SK-N-SH (cell line): ENCODE results near the gene USP1.

Experiments
- CHD2 ChIP-seq: fragments of 150-350 bp; IDR thresholded peaks from 2 replicates; pipeline ENCODE4 v1.6.1; 2018; ENCODE audit warnings: low read length; ENCODE audit not compliant: partially characterized antibody
- TF ChIP-seq, protein P1 (sequence below): fragments of 200-600 bp; sonication (generic); IDR thresholded peaks from 2 replicates; pipeline ENCODE4 v1.6.1; 2017; ENCODE audit warnings: antibody characterized with exemption, mild to moderate bottlenecking, moderate library complexity

GRCh38 chr1:62407398-62408009 lies 29.3 kb upstream of the USP1 start:
- TF ChIP-seq, protein P1, sequence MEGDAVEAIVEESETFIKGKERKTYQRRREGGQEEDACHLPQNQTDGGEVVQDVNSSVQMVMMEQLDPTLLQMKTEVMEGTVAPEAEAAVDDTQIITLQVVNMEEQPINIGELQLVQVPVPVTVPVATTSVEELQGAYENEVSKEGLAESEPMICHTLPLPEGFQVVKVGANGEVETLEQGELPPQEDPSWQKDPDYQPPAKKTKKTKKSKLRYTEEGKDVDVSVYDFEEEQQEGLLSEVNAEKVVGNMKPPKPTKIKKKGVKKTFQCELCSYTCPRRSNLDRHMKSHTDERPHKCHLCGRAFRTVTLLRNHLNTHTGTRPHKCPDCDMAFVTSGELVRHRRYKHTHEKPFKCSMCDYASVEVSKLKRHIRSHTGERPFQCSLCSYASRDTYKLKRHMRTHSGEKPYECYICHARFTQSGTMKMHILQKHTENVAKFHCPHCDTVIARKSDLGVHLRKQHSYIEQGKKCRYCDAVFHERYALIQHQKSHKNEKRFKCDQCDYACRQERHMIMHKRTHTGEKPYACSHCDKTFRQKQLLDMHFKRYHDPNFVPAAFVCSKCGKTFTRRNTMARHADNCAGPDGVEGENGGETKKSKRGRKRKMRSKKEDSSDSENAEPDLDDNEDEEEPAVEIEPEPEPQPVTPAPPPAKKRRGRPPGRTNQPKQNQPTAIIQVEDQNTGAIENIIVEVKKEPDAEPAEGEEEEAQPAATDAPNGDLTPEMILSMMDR: peak; percentile 89
- TF ChIP-seq CHD2: no peak
